Lung (tissue), 12 donors: Measurements from ENCODE around the gene MYCN. TPM values are rescaled to one million over a fixed set of nuclear protein-coding genes. Genes with fewer than 3 reads are reported as not detected.
A peak's percentile ranks its signal among the peaks of the same experiment; 100 is the strongest.

Experiments used
- ATAC-seq: fragments of 200-7000 bp; cut with Tn5 transposase; one replicate; pipeline ENCODE4 v1.9.1; 2020; ENCODE audit warnings: moderate number of reproducible peaks; ENCODE audit not compliant: insufficient read depth, low FRiP score
- DNase-seq, 3 donors: peaks; one replicate each; pipeline ENCODE4 v3.0.0-alpha.2; 2013 to 2017
- H3K27ac ChIP-seq, 2 donors: one replicate each; pipeline ENCODE4 v1.5.1; 2013; ENCODE audit warnings: mild to moderate bottlenecking in 2 of 2, moderate library complexity in 2 of 2, control low read depth in 1 of 2, inconsistent platforms in 1 of 2, low read depth in 1 of 2, low read length in 1 of 2
- H3K27me3 ChIP-seq, 3 donors: one replicate each; pipeline ENCODE4 v1.5.1; 2013; ENCODE audit warnings: low read length in 2 of 3; ENCODE audit not compliant: control insufficient read depth in 3 of 3, insufficient read depth in 3 of 3
- H3K36me3 ChIP-seq, 4 donors: one replicate each; pipeline ENCODE4 v1.5.1; 2013; ENCODE audit warnings: low read length in 4 of 4, mild to moderate bottlenecking in 1 of 4, moderate library complexity in 1 of 4; ENCODE audit not compliant: control insufficient read depth in 4 of 4, insufficient read depth in 4 of 4
- H3K4me1 ChIP-seq, 5 donors: one replicate each; pipeline ENCODE4 v1.5.1; 2013; ENCODE audit warnings: low read length in 5 of 5, mild to moderate bottlenecking in 2 of 5, moderate library complexity in 1 of 5; ENCODE audit not compliant: control insufficient read depth in 5 of 5, insufficient read depth in 5 of 5
- H3K4me3 ChIP-seq: one replicate; pipeline ENCODE4 v1.5.1; 2013; ENCODE audit warnings: mild to moderate bottlenecking, control low read depth, moderate library complexity
- H3K9ac ChIP-seq, 2 donors: one replicate each; pipeline ENCODE4 v1.5.1; 2013; ENCODE audit warnings: low read length in 2 of 2, control low read depth in 1 of 2; ENCODE audit not compliant: insufficient read depth in 1 of 2
- H3K9me3 ChIP-seq, 4 donors: one replicate each; pipeline ENCODE4 v1.5.1; 2013; ENCODE audit warnings: low read length in 3 of 4, mild to moderate bottlenecking in 1 of 4, moderate library complexity in 1 of 4; ENCODE audit not compliant: control insufficient read depth in 4 of 4, insufficient read depth in 3 of 4
- CTCF ChIP-seq: IDR thresholded peaks from 2 replicates; pipeline ENCODE4 v1.5.1; 2012; ENCODE audit warnings: mild to moderate bottlenecking; ENCODE audit errors: control extremely low read depth, extremely low read depth
- WGBS, 2 donors: extraction: QIAGEN DNeasy Blood & Tissue Kit; methylation state at CpG; one replicate each; pipeline ENCODE4 v1.1.7; 2013; 5-methylcytosine and 5-hydroxymethylcytosine counted together
- polyA plus RNA-seq, 2 donors: library from polyadenylated mRNA; stranded (reverse); fragments of 200-250 nt; gene quantifications; one replicate each; pipeline ENCODE4 v1.2.1, GENCODE V29; 2013
- total RNA-seq, 2 donors: library from RNA; depleted of rRNA in 1 of 2; stranded (reverse); fragments of >200 nt in 1 of 2; gene quantifications; one replicate each; pipeline ENCODE4 v1.2.1, GENCODE V29; 2014 to 2021
- donor health status: control.
- donor health status: control.
- donor health status: Bipolar disorder and iron deficiency.
- donor health status: healthy.
- donor health status: DM: yes; HTN: yes; CAD: no.

MYCN gene
- total and polyA plus RNA-seq, 4 donors: 0.16 to 5.2 (median 0.36) TPM

GRCh38 chr2:15967415-15968279, 27.3 kb downstream of the MYCN start:
- no peaks in the 10 kb centered on the region for H3K27me3 ChIP-seq
- H3K36me3 ChIP-seq: no peaks in the 10 kb centered on the region
- H3K9ac ChIP-seq: no peak overlapping the region
- no peak overlapping the region for H3K4me3 ChIP-seq
- DNase-seq (no peak), ATAC-seq (no peak)
- no peak overlapping the region for H3K27ac ChIP-seq
- H3K9me3 ChIP-seq: no peaks in the 10 kb centered on the region
- 93% methylated on average over 10 of the region's 10 CpGs for WGBS, 2 donors
- TF ChIP-seq CTCF: no peak
- H3K4me1 ChIP-seq: peaks cover 0 to 17% (median 0%) of the 10 kb centered on the region in 5 donors

- Histone ChIP-seq H3K9ac (no peak overlapping the region), H3K9me3 (no peaks in the 10 kb centered on the region), H3K4me3 (no peak overlapping the region), H3K27ac (no peak overlapping the region), H3K27me3 (no peaks in the 10 kb centered on the region), H3K4me1 (peaks cover 0 to 17% (median 0%) of the 10 kb centered on the region in 5 donors), H3K36me3 (no peaks in the 10 kb centered on the region)
- ATAC-seq: no peak
- WGBS, 2 donors: 89 to 91% methylated on average over 7 of the region's 7 CpGs
- TF ChIP-seq CTCF: no peak
- peak in 2 of 3 donors; percentile 11 to 33 for DNase-seq
Measured at GRCh38 chr2:15968280-15969178, 28.2 kb downstream of the MYCN start.

GRCh38 chr2:15969214-15969613, 28.9 kb downstream of the MYCN start:
- no peak overlapping the region for H3K9ac ChIP-seq
- H3K4me1 ChIP-seq: peaks cover 0 to 17% (median 0%) of the 10 kb centered on the region in 5 donors
- no peak overlapping the region for H3K4me3 ChIP-seq
- H3K27me3 ChIP-seq: no peaks in the 10 kb centered on the region
- 90 to 96% methylated on average over 4 of the region's 4 CpGs for WGBS, 2 donors
- no peaks in the 10 kb centered on the region for H3K36me3 ChIP-seq
- ATAC-seq: no peak
- no peak for DNase-seq
- no peaks in the 10 kb centered on the region for H3K9me3 ChIP-seq
- H3K27ac ChIP-seq: no peak overlapping the region
- TF ChIP-seq CTCF: no peak
